RWPE1 (cell line): ENCODE data around the gene B4GALT7.

Experiments
- CTCF ChIA-PET: fragments of 350-600 bp; sonication (Branson Sonifier 250); formaldehyde crosslinking; extraction: SDS; loops from one replicate; lab custom pipeline; 2021; lab: Yijun Ruan, JAX
- POLR2A ChIA-PET: fragments of 400-600 bp; formaldehyde crosslinking; extraction: SDS; loops from one replicate; lab custom pipeline; 2020; ENCODE audit warnings: antibody characterized with exemption; ENCODE audit not compliant: low non-redundant PET; lab: Yijun Ruan, JAX
- DNase-seq: peaks from one replicate; pipeline ENCODE4 v3.0.0; 2012; ENCODE audit warnings: low spot score
- H3K27ac ChIP-seq: fragments of 450-650 bp; 2 replicates; pipeline ENCODE4 v1.5.1; 2017
- TF ChIP-seq, protein P1 (sequence below): fragments of 450-650 bp; conservative IDR thresholded peaks from 2 replicates; pipeline ENCODE4 v1.5.1; 2017; ENCODE audit warnings: low read depth, mild to moderate bottlenecking

The B4GALT7 gene, protein sequence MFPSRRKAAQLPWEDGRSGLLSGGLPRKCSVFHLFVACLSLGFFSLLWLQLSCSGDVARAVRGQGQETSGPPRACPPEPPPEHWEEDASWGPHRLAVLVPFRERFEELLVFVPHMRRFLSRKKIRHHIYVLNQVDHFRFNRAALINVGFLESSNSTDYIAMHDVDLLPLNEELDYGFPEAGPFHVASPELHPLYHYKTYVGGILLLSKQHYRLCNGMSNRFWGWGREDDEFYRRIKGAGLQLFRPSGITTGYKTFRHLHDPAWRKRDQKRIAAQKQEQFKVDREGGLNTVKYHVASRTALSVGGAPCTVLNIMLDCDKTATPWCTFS

DNA sequence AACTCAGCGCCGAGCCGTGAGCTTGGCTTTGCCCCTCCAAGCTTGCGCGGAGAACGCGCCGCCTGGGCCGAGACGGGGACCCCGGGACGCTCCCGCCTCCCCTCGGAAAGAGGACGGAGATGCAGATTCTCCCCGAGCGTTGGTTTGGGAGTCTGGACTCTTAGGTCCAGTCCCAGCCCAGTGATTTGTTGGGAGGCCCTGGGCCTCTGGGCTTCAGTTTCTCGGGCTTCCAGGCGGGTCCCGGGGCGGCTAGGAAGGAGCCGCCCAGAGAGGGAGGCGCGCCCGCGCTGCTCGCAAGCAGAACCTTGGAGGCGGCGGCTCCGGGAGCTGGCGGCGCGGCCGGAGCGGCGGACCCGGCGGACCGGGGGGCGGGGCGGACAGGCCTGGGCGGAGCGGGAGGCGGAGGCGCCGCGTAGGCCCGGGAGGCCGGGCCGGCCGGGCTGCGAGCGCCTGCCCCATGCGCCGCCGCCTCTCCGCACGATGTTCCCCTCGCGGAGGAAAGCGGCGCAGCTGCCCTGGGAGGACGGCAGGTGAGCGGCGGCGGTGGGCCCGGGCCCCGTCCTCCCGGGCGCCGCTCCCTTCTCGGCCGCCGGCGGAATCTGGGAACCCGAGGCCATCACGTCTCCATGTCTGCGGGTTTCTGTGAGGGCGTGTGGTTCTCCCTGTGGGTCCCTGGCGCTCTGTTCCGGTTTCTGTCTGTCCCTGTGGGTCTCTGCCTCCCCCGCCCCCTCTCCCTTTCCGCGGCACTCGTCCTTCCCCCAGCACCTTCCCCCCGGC is at the start of gene B4GALT7:
TSS of gene B4GALT7 (plus strand) at position 402 of the 777 bp plus-strand sequence. CDS start at position 481, 79 bp downstream.
- H3K27ac ChIP-seq, result peak within 1 kb of the TSS; percentile 88
- POLR2A ChIA-PET, result interaction anchor here (0.6 kb wide), 1 partner anchor 78 kb away, joined by 3 read pairs; no protein-coding TSS in a partner anchor
- DNase-seq, result peak; percentile 91
- CTCF ChIA-PET, result no interaction called here
- TF ChIP-seq, protein P1, sequence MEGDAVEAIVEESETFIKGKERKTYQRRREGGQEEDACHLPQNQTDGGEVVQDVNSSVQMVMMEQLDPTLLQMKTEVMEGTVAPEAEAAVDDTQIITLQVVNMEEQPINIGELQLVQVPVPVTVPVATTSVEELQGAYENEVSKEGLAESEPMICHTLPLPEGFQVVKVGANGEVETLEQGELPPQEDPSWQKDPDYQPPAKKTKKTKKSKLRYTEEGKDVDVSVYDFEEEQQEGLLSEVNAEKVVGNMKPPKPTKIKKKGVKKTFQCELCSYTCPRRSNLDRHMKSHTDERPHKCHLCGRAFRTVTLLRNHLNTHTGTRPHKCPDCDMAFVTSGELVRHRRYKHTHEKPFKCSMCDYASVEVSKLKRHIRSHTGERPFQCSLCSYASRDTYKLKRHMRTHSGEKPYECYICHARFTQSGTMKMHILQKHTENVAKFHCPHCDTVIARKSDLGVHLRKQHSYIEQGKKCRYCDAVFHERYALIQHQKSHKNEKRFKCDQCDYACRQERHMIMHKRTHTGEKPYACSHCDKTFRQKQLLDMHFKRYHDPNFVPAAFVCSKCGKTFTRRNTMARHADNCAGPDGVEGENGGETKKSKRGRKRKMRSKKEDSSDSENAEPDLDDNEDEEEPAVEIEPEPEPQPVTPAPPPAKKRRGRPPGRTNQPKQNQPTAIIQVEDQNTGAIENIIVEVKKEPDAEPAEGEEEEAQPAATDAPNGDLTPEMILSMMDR, result no peak

DNA sequence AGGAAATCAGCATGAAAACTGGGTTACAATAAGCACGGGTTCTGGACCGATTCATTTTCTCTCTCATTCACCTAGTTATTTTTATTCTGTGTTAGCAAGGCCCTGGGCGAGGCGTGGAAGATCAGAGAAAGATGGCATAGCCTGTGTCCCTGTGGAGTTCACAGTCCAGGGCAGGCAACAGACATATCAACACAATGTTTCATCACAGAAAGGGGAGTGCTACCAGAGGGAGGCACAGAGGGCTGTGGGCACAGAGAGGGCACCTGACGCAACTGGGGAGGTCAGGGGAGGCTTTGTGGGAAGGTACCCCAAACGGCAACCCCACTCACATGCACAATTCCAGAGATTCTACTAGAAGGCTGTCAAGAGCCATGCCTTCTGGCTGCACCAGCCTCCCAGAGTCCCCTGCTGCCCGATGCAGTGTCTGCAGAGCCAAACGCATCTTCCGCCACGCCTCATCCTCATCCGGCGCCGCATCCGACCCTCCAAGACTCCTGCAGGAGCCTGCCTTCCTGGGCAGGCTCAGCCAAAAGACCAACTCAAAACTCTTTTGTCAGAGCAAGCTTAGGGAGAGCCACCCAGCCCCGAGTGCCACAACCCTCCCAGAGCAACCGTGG is 47.0 kb upstream of the B4GALT7 start:
- TF ChIP-seq, protein P1, result no peak
- ChIA-PET POLR2A (no interaction called here), CTCF (interaction anchor here (0.7 kb wide), 1 partner anchor 14 kb away, joined by 4 read pairs; no protein-coding TSS in a partner anchor)
- peak; percentile 35 for DNase-seq
- peak overlapping the region; percentile 83 for H3K27ac ChIP-seq

DNA sequence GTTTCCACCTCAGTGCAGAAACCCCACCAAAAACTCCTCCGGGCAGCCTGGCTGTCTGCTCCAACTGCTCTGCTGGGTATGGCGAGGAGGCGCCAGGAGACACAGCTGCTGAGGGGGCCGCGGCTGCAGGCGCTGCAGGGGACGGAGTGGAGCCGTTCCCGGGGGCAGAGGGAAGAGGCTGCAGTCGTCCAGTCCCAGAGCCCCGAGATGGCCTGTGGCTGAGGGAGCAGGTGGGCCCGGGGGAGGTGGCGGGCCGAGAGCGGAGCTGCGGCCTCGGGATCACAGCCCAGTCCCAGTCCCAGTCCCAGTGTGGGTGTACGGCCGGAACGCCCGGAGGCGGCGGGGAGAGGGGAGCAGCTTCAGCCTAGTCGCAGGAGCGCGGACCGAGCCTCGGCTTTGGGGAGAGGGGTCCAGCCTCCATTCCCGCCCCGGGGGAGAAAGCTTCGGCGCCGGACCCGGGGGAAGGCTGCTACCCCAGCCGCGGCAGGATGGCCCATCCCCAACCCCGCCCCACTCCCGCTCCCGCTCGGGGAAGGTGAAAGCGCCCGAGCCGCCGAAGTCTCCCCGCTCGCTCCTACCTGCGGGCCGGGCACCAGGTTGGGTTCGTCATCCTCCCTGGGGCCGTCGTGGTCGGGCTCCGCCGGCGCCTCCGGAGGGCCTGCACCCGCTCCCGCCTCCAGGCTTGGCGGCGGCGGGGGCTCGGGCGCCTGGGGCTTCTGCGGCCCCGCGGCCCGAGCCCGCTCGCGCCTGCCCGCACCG is 46.1 kb upstream of the B4GALT7 start:
- CTCF ChIA-PET, result interaction anchor here (0.7 kb wide), 1 partner anchor 13 kb away, joined by 4 read pairs; no protein-coding TSS in a partner anchor
- TF ChIP-seq, protein P1, result no peak
- DNase-seq, result peak; percentile 76
- POLR2A ChIA-PET, result interaction anchor here (1.0 kb wide), 1 partner anchor 38 kb away, joined by 3 read pairs; the partner anchor contains the start of gene TMED9
- peak overlapping the region; percentile 83 for H3K27ac ChIP-seq

DNA sequence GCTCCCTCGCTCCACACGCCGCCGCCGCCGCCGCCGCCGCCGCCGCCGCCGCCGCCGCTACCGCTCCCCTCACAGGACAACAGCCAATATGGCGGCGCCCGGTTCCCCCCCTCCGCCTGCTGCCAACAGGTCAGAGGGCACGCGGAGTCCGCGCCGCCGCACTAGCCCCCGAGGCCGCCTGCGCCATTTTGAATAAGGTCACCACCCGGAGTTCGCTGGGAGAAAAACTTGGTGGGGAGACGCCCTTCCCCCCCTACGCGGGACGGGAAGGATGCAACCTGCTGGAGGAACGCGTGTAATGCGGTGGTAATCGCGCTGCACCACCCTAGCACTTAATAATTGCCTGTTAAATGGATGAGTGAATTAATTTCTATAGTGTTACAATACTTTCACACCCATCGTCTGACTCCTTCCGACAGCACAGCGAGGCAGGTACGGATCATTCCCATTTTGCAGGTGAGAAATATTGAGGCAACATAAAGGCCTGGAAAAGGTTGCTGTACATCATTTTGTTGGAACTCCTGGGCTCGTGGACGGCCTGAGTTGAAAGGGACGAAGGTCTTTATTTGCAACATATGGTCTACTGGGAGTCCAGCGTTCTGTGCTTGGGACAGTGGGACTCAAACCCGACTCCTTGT is 45.3 kb upstream of the B4GALT7 start, which contains the start of gene FAM193B:
TSS of gene FAM193B (minus strand) at position 90 of the 638 bp plus-strand sequence. CDS start 105 bp downstream, outside the sequence.
- DNase-seq, result peak; percentile 99
- POLR2A ChIA-PET, result interaction anchor here (1.0 kb wide), 1 partner anchor 37 kb away, joined by 3 read pairs; the partner anchor contains the start of gene TMED9
- TF ChIP-seq, protein P1, result peak; percentile 45
- CTCF ChIA-PET, result no interaction called here
- peak within 1 kb of the TSS; percentile 83 for H3K27ac ChIP-seq

DNA sequence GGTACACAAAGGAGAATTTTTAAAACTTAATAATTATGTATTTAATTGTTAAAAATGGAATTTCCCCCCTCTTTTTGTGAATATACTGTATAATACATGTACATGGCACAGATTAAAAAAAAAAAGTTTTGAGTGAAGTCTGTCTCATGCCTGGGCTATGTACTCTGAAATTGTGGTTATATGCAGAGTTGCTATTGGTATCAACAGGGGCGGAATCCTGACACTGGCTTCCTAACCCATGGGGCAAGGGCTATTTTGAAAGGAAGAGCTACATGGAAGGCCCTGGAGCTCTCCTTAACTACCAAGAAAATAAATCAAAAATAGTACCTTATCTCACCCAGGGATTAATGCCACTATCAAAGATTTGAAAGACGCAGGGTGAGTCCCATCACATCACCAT is 44.7 kb upstream of the B4GALT7 start:
- DNase-seq, result no peak
- ChIA-PET POLR2A (no interaction called here), CTCF (interaction anchor here (0.6 kb wide), 1 partner anchor 48 kb away, joined by 3 read pairs; no protein-coding TSS in a partner anchor)
- TF ChIP-seq, protein P1, result no peak
- no peak overlapping the region for H3K27ac ChIP-seq
